Endothelial cell of umbilical vein (primary cell): ENCODE data around the gene NUP153.

ENCODE experiments used
- EZH2 ChIP-seq: IDR thresholded peaks from 2 replicates; pipeline ENCODE4 v1.6.1; 2012; ENCODE audit warnings: borderline replicate concordance, low read depth, mild to moderate bottlenecking, moderate library complexity, low read length, inconsistent platforms; ENCODE audit not compliant: severe bottlenecking
- POLR2A ChIP-seq: IDR thresholded peaks from 2 replicates; pipeline ENCODE4 v1.6.1; 2012; ENCODE audit warnings: low read depth, mild to moderate bottlenecking, control low read depth, low read length
- POLR2AphosphoS5 ChIP-seq: IDR thresholded peaks from 2 replicates; pipeline ENCODE4 v1.6.1; 2012; ENCODE audit warnings: low read depth, mild to moderate bottlenecking, control low read depth, low read length, moderate library complexity; ENCODE audit not compliant: insufficient read depth
- TF ChIP-seq, protein P1 (sequence below), 2 donors: IDR thresholded peaks; 1 replicate in 1 of 2; 2 replicates in 1 of 2; pipeline ENCODE4 v1.5.1; 2011; ENCODE audit warnings: low read length in 2 of 2, mild to moderate bottlenecking in 2 of 2, moderate library complexity in 2 of 2, control low read depth in 1 of 2, inconsistent platforms in 1 of 2, low read depth in 1 of 2; ENCODE audit not compliant: insufficient read depth in 1 of 2; ENCODE audit errors: extremely low read depth in 1 of 2

GRCh38 chr6:17612048-17612447 is 94.7 kb downstream of the NUP153 start:
- TF ChIP-seq POLR2A, result no peak
- TF ChIP-seq, protein P1, sequence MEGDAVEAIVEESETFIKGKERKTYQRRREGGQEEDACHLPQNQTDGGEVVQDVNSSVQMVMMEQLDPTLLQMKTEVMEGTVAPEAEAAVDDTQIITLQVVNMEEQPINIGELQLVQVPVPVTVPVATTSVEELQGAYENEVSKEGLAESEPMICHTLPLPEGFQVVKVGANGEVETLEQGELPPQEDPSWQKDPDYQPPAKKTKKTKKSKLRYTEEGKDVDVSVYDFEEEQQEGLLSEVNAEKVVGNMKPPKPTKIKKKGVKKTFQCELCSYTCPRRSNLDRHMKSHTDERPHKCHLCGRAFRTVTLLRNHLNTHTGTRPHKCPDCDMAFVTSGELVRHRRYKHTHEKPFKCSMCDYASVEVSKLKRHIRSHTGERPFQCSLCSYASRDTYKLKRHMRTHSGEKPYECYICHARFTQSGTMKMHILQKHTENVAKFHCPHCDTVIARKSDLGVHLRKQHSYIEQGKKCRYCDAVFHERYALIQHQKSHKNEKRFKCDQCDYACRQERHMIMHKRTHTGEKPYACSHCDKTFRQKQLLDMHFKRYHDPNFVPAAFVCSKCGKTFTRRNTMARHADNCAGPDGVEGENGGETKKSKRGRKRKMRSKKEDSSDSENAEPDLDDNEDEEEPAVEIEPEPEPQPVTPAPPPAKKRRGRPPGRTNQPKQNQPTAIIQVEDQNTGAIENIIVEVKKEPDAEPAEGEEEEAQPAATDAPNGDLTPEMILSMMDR (IDR thresholded peaks at IDR 0.05; ENCODE audit: extremely low read depth in 1 of 2, insufficient read depth in 1 of 2, low read depth in 1 of 2, low read length in 2 of 2), result no peak
- no peak for TF ChIP-seq EZH2
- no peak for TF ChIP-seq POLR2AphosphoS5
